H1 (cell line): ENCODE measurements around the gene VPS52.

Experiments
- CTCF ChIP-seq, 3 experiments: IDR thresholded peaks; 1 replicate in 2 of 3; 2 replicates in 1 of 3; pipeline versions ENCODE4 v1.5.1 to v1.6.1; 2011; ENCODE audit warnings: low read length in 3 of 3, mild to moderate bottlenecking in 3 of 3, inconsistent platforms in 2 of 3, low read depth in 1 of 3, moderate library complexity in 1 of 3; ENCODE audit not compliant: insufficient read depth in 1 of 3; ENCODE audit errors: control extremely low read depth in 1 of 3
- EGR1 ChIP-seq: IDR thresholded peaks from 2 replicates; pipeline ENCODE4 v1.6.1; 2011; ENCODE audit warnings: low read depth, low read length, borderline replicate concordance
- EP300 ChIP-seq, 2 experiments: IDR thresholded peaks; 1 replicate in 1 of 2; 2 replicates in 1 of 2; pipeline ENCODE4 v1.6.1; 2011 to 2012; ENCODE audit warnings: low read depth in 2 of 2, low read length in 2 of 2, mild to moderate bottlenecking in 2 of 2, borderline replicate concordance in 1 of 2, inconsistent platforms in 1 of 2, moderate library complexity in 1 of 2
- EZH2 ChIP-seq: fragments of 200-600 bp; sonication (generic); IDR thresholded peaks from 2 replicates; pipeline ENCODE4 v1.7.1; 2012; ENCODE audit warnings: low read depth, mild to moderate bottlenecking, moderate library complexity, low read length, inconsistent platforms; ENCODE audit not compliant: severe bottlenecking
- PHF8 ChIP-seq: fragments of 200-600 bp; sonication (generic); conservative IDR thresholded peaks from 2 replicates; pipeline ENCODE4 v1.7.1; 2012; ENCODE audit warnings: low read depth, mild to moderate bottlenecking, inconsistent platforms, low read length, moderate library complexity
- POLR2AphosphoS5 ChIP-seq: IDR thresholded peaks from 2 replicates; pipeline ENCODE4 v1.6.1; 2011; ENCODE audit warnings: low read depth, low read length
- TAF1 ChIP-seq: IDR thresholded peaks from 2 replicates; pipeline ENCODE4 v1.6.1; 2011; ENCODE audit warnings: mild to moderate bottlenecking, low read depth, low read length
- TEAD4 ChIP-seq: IDR thresholded peaks from 2 replicates; pipeline ENCODE4 v1.6.1; 2012; ENCODE audit warnings: low read depth, low read length, inconsistent platforms, mixed read lengths
- TF ChIP-seq, protein P1 (sequence below): IDR thresholded peaks from 2 replicates; pipeline ENCODE4 v1.6.1; 2012; ENCODE audit warnings: inconsistent platforms

DNA sequence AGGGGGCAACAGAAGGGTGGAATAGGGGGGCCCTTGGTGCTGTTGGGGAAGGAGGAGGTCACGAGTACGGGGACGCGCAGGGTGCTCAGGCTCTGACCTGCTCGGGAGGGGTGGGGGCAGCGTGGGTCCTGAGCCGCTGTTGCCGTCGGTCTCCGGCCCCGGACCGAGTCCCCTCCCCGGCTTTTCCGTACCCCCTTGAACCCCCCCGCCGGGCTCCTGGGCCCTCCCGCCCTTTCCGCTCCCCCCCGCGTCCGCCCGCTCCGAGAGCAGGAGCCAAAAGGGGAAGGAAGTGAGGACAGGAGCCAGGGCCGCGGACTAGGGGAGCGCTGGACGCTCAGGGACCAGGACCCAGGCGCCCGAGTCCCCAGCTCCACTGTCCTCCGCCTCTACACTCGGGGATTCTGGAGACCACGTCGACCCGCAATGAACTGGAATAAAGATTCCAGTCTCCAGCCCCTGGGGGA lies 27.1 kb upstream of the VPS52 start, which contains the start of gene RGL2:
- TF ChIP-seq POLR2AphosphoS5: no peak
- TF ChIP-seq EZH2: no peak
- TF ChIP-seq TEAD4: no peak
- TF ChIP-seq EP300 (IDR thresholded peaks at IDR 0.05; ENCODE audit: borderline replicate concordance in 1 of 2, low read depth in 2 of 2, low read length in 2 of 2): no peak
- no peak for TF ChIP-seq CTCF (IDR thresholded peaks at IDR 0.05; ENCODE audit: control extremely low read depth in 1 of 3, insufficient read depth in 1 of 3, low read depth in 1 of 3, low read length in 3 of 3)
- no peak for TF ChIP-seq EGR1
- no peak for TF ChIP-seq TAF1
- TF ChIP-seq, protein P1, sequence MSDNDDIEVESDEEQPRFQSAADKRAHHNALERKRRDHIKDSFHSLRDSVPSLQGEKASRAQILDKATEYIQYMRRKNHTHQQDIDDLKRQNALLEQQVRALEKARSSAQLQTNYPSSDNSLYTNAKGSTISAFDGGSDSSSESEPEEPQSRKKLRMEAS: no peak
- no peak for TF ChIP-seq PHF8
